ENCODE measurements around the gene SNX6. TPM values are rescaled to one million over a fixed set of nuclear protein-coding genes. Genes with fewer than 3 reads are reported as not detected.
"Not testable (repeated sequence)": the region's sequence is repeated elsewhere in the genome, so short reads cannot be mapped to it uniquely, and the experiment has no call there.

SNX6 gene
- total RNA-seq, 1 donor from 2014 or later, result 70.7 TPM

GRCh38 chr14:34660796-34661195 is 30.8 kb upstream of the SNX6 start:
- no peak for TF ChIP-seq CTCF (IDR thresholded peaks at IDR 0.05)
- no peaks in the 10 kb centered on the region for H3K4me1 ChIP-seq
- H3K9me3 ChIP-seq, result no peaks in the 10 kb centered on the region
- intact Hi-C loops (cut with DNase I), result no loop called here
- no peak overlapping the region for H3K4me3 ChIP-seq
- DNase-seq (no peak), ATAC-seq (no peak)
- no peaks in the 10 kb centered on the region for H3K36me3 ChIP-seq
- H3K27ac ChIP-seq, result no peak overlapping the region
- no peaks in the 10 kb centered on the region for H3K27me3 ChIP-seq (ENCODE audit: low read depth)

GRCh38 chr14:34655959-34656358 is 26.0 kb upstream of the SNX6 start:
- no peak overlapping the region for H3K27ac ChIP-seq
- intact Hi-C loops (cut with DNase I), result no loop called here
- no peaks in the 10 kb centered on the region for H3K27me3 ChIP-seq (ENCODE audit: low read depth)
- no peaks in the 10 kb centered on the region for H3K36me3 ChIP-seq
- no peak for ATAC-seq
- DNase-seq, result no peak
- no peak for TF ChIP-seq CTCF (IDR thresholded peaks at IDR 0.05)
- H3K9me3 ChIP-seq, result no peaks in the 10 kb centered on the region
- H3K4me3 ChIP-seq, result no peak overlapping the region
- H3K4me1 ChIP-seq, result no peaks in the 10 kb centered on the region

- ATAC-seq; intact Hi-C loops (cut with DNase I); H3K27ac ChIP-seq; DNase-seq; H3K4me1 ChIP-seq; H3K4me3 ChIP-seq; H3K36me3 ChIP-seq; H3K27me3 ChIP-seq (ENCODE audit: low read depth); H3K9me3 ChIP-seq: not testable (repeated sequence)
These were observed 23.1 kb upstream of the SNX6 start for GRCh38 chr14:34653073-34653472.

GRCh38 chr14:34652348-34652747 is 22.4 kb upstream of the SNX6 start:
- H3K9me3 ChIP-seq; ATAC-seq; H3K4me1 ChIP-seq; H3K27ac ChIP-seq; DNase-seq; H3K27me3 ChIP-seq (ENCODE audit: low read depth); intact Hi-C loops (cut with DNase I); H3K36me3 ChIP-seq; H3K4me3 ChIP-seq: not testable (repeated sequence)

- no peak overlapping the region for H3K27ac ChIP-seq
- ATAC-seq, result peak in 1 of 2 donors; percentile 39
- no peaks in the 10 kb centered on the region for H3K9me3 ChIP-seq
- no peaks in the 10 kb centered on the region for H3K27me3 ChIP-seq (ENCODE audit: low read depth)
- intact Hi-C loops (cut with DNase I), result no loop called here
- H3K4me3 ChIP-seq, result no peak overlapping the region
- DNase-seq, result no peak
- TF ChIP-seq CTCF (IDR thresholded peaks at IDR 0.05), result no peak
- H3K4me1 ChIP-seq, result no peaks in the 10 kb centered on the region
- H3K36me3 ChIP-seq, result no peaks in the 10 kb centered on the region
These were observed 21.0 kb upstream of the SNX6 start for GRCh38 chr14:34650786-34651584.

GRCh38 chr14:34650006-34650405 is 20.1 kb upstream of the SNX6 start:
- not testable (repeated sequence) for ATAC-seq

GRCh38 chr14:34649344-34649743 is 19.4 kb upstream of the SNX6 start:
- DNase-seq (no peak), ATAC-seq (no peak)
- no peaks in the 10 kb centered on the region for H3K36me3 ChIP-seq
- no peak overlapping the region for H3K27ac ChIP-seq
- no peaks in the 10 kb centered on the region for H3K9me3 ChIP-seq
- TF ChIP-seq CTCF (IDR thresholded peaks at IDR 0.05), result no peak
- no peak overlapping the region for H3K4me3 ChIP-seq
- no peaks in the 10 kb centered on the region for H3K27me3 ChIP-seq (ENCODE audit: low read depth)
- intact Hi-C loops (cut with DNase I), result no loop called here
- H3K4me1 ChIP-seq, result no peaks in the 10 kb centered on the region

More at GRCh38 chr14:34650006-34650405, 20.1 kb upstream of the SNX6 start:
- H3K4me1 ChIP-seq; intact Hi-C loops (cut with DNase I); H3K36me3 ChIP-seq; DNase-seq; H3K27ac ChIP-seq; H3K9me3 ChIP-seq; H3K4me3 ChIP-seq; H3K27me3 ChIP-seq (ENCODE audit: low read depth): not testable (repeated sequence)

Measured in lower lobe of right lung (tissue), 2 donors.